AG04450 (cell line): ENCODE results near the gene NRG3. TPM values are rescaled to one million over a fixed set of nuclear protein-coding genes. Genes with fewer than 3 reads are reported as not detected.

Experiments used
- CTCF ChIA-PET: fragments of 300-600, 350-600 bp; formaldehyde crosslinking; extraction: SDS; loops from one replicate; lab custom pipeline; 2022; ENCODE audit warnings: antibody characterized with exemption, inconsistent platforms; lab: Charles Lee
- POLR2A ChIA-PET: fragments of 350-600 bp; formaldehyde crosslinking; extraction: SDS; loops from one replicate; lab custom pipeline; 2021; ENCODE audit warnings: antibody characterized with exemption, inconsistent platforms; lab: Yijun Ruan, JAX
- DNase-seq: peaks from one replicate; pipeline ENCODE4 v3.0.0-alpha.2; 2011; ENCODE audit warnings: low read depth, low spot score
- H3K27ac ChIP-seq: one replicate; pipeline ENCODE4 v1.5.1; 2012; ENCODE audit warnings: low read depth, low read length, control low read depth
- H3K27me3 ChIP-seq: one replicate; pipeline ENCODE4 v1.6.0; 2012; ENCODE audit warnings: low read length; ENCODE audit not compliant: control insufficient read depth, insufficient read depth
- H3K4me3 ChIP-seq: 2 replicates; pipeline ENCODE4 v1.5.1; 2011; ENCODE audit warnings: mild to moderate bottlenecking, low read depth, low read length, control low read depth
- H3K9me3 ChIP-seq: 2 replicates; pipeline ENCODE4 v1.5.1; 2012; ENCODE audit warnings: low read length; ENCODE audit not compliant: control insufficient read depth, insufficient read depth
- polyA plus RNA-seq: library from polyadenylated mRNA; depleted of rRNA; stranded (reverse); fragments of >200 nt; gene quantifications from 2 replicates; pipeline ENCODE4 v1.2.3, GENCODE V29; 2011
- TF ChIP-seq, protein P1 (sequence below): IDR thresholded peaks from 2 replicates; pipeline ENCODE4 v1.5.1; 2011; ENCODE audit warnings: low read depth, low read length, control low read depth, inconsistent platforms

NRG3 gene
- polyA plus RNA-seq, 1 experiment: not detected

DNA sequence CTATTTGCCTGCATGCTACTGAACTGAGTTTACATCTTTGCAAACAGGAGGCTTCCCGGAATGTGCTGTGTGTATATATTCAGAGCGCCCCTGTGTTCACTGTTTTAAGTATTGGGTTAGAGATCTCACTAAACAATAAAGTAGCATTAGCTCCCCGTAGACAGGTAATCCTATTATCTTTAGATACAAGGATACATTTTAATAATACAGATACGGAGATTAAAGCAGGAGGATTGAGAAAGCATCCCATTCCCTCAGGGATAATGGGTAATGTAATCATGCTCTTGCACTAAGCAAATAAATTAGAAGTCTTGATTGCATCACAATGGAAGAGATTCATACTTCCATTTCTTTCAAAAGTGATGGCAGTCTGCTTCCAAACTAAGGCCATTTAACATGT is 809.0 kb downstream of the NRG3 start:
- no peak overlapping the region for H3K27ac ChIP-seq
- TF ChIP-seq, protein P1, sequence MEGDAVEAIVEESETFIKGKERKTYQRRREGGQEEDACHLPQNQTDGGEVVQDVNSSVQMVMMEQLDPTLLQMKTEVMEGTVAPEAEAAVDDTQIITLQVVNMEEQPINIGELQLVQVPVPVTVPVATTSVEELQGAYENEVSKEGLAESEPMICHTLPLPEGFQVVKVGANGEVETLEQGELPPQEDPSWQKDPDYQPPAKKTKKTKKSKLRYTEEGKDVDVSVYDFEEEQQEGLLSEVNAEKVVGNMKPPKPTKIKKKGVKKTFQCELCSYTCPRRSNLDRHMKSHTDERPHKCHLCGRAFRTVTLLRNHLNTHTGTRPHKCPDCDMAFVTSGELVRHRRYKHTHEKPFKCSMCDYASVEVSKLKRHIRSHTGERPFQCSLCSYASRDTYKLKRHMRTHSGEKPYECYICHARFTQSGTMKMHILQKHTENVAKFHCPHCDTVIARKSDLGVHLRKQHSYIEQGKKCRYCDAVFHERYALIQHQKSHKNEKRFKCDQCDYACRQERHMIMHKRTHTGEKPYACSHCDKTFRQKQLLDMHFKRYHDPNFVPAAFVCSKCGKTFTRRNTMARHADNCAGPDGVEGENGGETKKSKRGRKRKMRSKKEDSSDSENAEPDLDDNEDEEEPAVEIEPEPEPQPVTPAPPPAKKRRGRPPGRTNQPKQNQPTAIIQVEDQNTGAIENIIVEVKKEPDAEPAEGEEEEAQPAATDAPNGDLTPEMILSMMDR: no peak

DNA sequence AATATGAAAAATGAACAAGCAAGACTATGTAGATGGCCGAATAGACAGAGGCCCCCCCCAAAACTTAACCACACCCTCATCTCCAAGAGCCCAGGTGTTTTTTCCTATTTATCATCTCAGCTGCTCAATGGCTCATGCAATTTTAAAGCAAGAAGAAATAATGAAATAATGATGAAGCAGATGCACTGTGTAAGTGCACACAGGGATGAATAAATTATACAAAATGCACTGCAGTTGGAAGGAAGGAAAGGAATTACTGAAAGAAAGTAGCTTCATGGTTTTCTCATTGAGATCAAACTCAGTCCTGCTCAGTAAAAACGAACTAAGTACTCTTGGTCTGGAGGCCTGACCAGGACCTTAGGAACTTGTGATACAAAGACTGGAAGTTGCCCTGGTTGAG is 810.1 kb downstream of the NRG3 start:
- TF ChIP-seq, protein P1: no peak
- H3K4me3 ChIP-seq: no peak overlapping the region
- H3K27me3 ChIP-seq: no peaks in the 10 kb centered on the region
- CTCF ChIA-PET: no interaction called here
- POLR2A ChIA-PET: no interaction called here
- DNase-seq: no peak
- no peaks in the 10 kb centered on the region; the same call in 1 of the 2 replicates for H3K9me3 ChIP-seq
- no peak overlapping the region for H3K27ac ChIP-seq

More for the DNA sequence above, 809.0 kb downstream of the NRG3 start:
- no peak overlapping the region for H3K4me3 ChIP-seq
- ChIA-PET CTCF (no interaction called here), POLR2A (no interaction called here)
- H3K9me3 ChIP-seq: no peaks in the 10 kb centered on the region; the same call in 1 of the 2 replicates
- H3K27me3 ChIP-seq: no peaks in the 10 kb centered on the region
- no peak for DNase-seq

DNA sequence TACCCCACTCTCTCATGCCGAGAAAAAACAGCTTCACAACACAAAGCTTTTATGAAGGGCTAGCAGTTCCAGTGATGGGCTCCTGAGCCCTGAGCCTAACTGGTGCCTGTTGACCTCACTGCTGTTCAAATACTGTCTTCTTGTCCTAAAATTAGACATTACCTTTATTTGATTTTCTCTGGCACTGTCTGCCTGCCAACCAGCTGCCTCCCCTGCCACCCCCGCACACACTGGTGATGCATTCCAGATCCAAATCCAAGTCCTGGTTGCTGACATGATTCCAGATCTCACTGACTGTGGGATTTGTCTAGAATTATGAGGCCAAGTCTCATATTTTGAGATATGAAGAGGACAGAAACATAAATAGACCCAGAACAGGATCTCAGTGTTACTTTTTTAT is 816.2 kb downstream of the NRG3 start:
- H3K27ac ChIP-seq: no peak overlapping the region
- CTCF ChIA-PET: no interaction called here

DNA sequence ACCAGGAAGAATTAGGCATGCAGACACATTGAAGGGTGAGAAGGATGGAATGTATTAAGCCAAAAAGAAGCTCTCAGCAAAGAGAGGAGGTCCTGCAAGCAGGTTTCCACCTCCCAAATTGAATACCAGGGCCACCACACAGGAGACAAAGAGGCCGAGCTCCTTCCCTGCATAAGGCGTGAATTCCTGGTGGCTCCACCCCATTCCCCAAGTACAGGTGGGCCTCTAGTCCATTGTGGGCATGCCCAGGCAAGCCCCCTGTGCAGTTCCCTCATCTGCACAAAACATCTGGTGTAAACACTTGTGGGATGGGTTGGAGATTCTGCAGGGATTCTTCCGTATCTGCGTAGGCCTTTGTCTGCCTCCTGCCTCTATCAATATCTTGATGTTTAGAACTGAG is 817.5 kb downstream of the NRG3 start:
- POLR2A ChIA-PET: no interaction called here
- CTCF ChIA-PET: no interaction called here
- TF ChIP-seq, protein P1: no peak
- H3K4me3 ChIP-seq: no peak overlapping the region
- no peaks in the 10 kb centered on the region for H3K27me3 ChIP-seq
- H3K9me3 ChIP-seq: peaks cover 23% of the 10 kb centered on the region; the same call in 1 of the 2 replicates
- DNase-seq: no peak
- no peak overlapping the region for H3K27ac ChIP-seq

More for the DNA sequence above, 816.2 kb downstream of the NRG3 start:
- Histone ChIP-seq H3K4me3 (no peak overlapping the region), H3K9me3 (peaks cover 23% of the 10 kb centered on the region; the same call in 1 of the 2 replicates), H3K27me3 (no peaks in the 10 kb centered on the region)
- no peak for DNase-seq
- POLR2A ChIA-PET: no interaction called here
- TF ChIP-seq, protein P1: no peak

DNA sequence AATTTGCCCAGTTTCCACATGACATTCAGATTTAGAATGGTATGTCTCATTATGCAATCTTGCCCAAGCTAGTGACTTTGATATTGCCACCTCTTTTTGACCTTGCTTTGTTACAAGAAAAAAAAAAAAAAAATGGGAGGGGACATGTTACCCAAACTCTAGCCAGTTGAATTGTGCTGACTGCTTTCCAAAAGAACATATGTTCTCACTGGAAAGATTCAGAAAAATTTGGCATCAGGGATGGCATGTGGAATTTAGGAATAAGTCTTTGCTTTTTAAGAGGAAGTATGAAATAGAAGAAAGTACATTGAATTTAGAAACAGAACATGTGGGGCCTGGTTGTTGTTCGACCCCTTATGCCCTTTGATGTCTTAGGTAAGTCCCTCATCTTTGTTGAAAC is 846.8 kb downstream of the NRG3 start:
- Histone ChIP-seq H3K27ac (no peak overlapping the region), H3K9me3 (peaks cover 7% of the 10 kb centered on the region), H3K4me3 (no peak overlapping the region), H3K27me3 (no peaks in the 10 kb centered on the region)
- DNase-seq: no peak
- TF ChIP-seq, protein P1: no peak
- POLR2A ChIA-PET: no interaction called here
- CTCF ChIA-PET: no interaction called here
